ENCODE measurements around the gene DLG5. TPM values are rescaled to one million over a fixed set of nuclear protein-coding genes. Genes with fewer than 3 reads are reported as not detected.
"Not testable (repeated sequence)": the region's sequence is repeated elsewhere in the genome, so short reads cannot be mapped to it uniquely, and the experiment has no call there.

Gene DLG5
- total RNA-seq, 1 experiment from 2014 or later = 127 TPM

DNA sequence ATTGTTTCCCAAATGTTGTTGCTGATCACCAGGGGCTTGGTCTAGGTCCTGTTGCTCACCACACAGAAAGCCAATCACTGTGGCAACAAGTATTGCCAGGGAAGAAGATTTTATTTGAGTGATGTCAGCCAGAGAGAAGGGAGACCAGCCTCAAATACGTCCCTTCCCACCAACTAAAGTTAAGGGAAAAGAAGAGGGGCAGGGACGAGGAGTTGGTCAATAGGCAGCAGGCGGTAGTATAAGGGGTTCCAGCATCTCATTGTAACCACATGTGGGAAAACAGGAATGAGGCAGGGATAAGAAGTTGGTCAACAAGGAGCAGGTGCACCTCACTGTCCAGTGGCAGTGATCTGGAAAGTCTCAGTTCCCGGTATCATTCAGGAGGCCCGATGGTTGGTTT, 150.1 kb downstream of the DLG5 start:
- POLR2A ChIA-PET = interaction anchor here (0.9 to 1.8 kb wide), 2 partner anchors 8 to 11 kb away, joined by 4 read pairs; no protein-coding TSS in a partner anchor
- TF ChIP-seq, protein P1, sequence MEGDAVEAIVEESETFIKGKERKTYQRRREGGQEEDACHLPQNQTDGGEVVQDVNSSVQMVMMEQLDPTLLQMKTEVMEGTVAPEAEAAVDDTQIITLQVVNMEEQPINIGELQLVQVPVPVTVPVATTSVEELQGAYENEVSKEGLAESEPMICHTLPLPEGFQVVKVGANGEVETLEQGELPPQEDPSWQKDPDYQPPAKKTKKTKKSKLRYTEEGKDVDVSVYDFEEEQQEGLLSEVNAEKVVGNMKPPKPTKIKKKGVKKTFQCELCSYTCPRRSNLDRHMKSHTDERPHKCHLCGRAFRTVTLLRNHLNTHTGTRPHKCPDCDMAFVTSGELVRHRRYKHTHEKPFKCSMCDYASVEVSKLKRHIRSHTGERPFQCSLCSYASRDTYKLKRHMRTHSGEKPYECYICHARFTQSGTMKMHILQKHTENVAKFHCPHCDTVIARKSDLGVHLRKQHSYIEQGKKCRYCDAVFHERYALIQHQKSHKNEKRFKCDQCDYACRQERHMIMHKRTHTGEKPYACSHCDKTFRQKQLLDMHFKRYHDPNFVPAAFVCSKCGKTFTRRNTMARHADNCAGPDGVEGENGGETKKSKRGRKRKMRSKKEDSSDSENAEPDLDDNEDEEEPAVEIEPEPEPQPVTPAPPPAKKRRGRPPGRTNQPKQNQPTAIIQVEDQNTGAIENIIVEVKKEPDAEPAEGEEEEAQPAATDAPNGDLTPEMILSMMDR (IDR thresholded peaks at IDR 0.05; ENCODE audit: unreplicated experiment) = no peak

DNA sequence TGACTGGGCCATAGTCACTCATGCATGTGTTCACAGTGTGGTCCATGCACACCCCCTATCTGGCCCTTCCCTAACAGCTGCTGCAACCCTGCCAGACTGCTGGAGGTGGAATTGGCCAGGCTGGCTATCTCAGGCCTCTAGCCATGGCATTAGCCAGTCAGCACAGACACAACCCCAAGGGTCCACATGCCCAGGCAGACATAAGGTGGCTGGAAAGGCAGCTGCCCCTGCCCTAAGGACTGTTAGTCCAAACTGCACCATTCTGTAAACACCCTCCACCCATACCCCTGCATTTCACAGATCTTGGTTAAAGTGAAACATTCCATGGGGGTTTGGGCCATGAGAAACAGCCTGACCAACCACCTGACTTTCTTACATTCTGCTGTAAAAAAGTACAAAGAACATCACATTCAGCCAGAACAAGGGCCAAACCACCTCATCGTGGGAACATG, 151.6 kb downstream of the DLG5 start:
- Mint-ChIP-seq H3K27me3 (ENCODE audit: insufficient read depth, unreplicated experiment) (no peaks in the 10 kb centered on the region), H3K9me3 (ENCODE audit: unreplicated experiment) (peaks cover 11% of the 10 kb centered on the region), H3K36me3 (ENCODE audit: insufficient read depth, unreplicated experiment) (peaks cover 95% of the 10 kb centered on the region), H3K27ac (ENCODE audit: low read depth, unreplicated experiment) (no peak overlapping the region), H3K4me3 (ENCODE audit: unreplicated experiment) (no peak overlapping the region), H3K4me1 (ENCODE audit: insufficient read depth, unreplicated experiment) (peaks cover 9% of the 10 kb centered on the region)
- intact Hi-C loops (cut with micrococcal nuclease) = no loop called here
- ChIA-PET CTCF (interaction anchor here (0.6 to 1.8 kb wide), 2 partner anchors 207 to 599 kb away, joined by 3 to 4 read pairs; no protein-coding TSS in a partner anchor), POLR2A (no interaction called here)
- no TSS peak for BruUV-seq (replicated peaks)
- TF ChIP-seq, protein P1 (IDR thresholded peaks at IDR 0.05; ENCODE audit: unreplicated experiment) = no peak
- DNase-seq (ENCODE audit: unreplicated experiment) = no peak

More for the DNA sequence above, 150.1 kb downstream of the DLG5 start:
- BruUV-seq (replicated peaks) = no TSS peak
- intact Hi-C loops (cut with micrococcal nuclease) = no loop called here
- DNase-seq (ENCODE audit: unreplicated experiment) = no peak
- H3K27ac Mint-ChIP-seq (ENCODE audit: low read depth, unreplicated experiment) = peak overlapping the region; percentile 46
- CTCF ChIA-PET = no interaction called here
- peaks cover 9% of the 10 kb centered on the region for H3K4me1 Mint-ChIP-seq (ENCODE audit: insufficient read depth, unreplicated experiment)
- peaks cover 95% of the 10 kb centered on the region for H3K36me3 Mint-ChIP-seq (ENCODE audit: insufficient read depth, unreplicated experiment)
- H3K27me3 Mint-ChIP-seq (ENCODE audit: insufficient read depth, unreplicated experiment) = no peaks in the 10 kb centered on the region
- H3K9me3 Mint-ChIP-seq (ENCODE audit: unreplicated experiment) = peaks cover 11% of the 10 kb centered on the region
- H3K4me3 Mint-ChIP-seq (ENCODE audit: unreplicated experiment) = no peak overlapping the region

DNA sequence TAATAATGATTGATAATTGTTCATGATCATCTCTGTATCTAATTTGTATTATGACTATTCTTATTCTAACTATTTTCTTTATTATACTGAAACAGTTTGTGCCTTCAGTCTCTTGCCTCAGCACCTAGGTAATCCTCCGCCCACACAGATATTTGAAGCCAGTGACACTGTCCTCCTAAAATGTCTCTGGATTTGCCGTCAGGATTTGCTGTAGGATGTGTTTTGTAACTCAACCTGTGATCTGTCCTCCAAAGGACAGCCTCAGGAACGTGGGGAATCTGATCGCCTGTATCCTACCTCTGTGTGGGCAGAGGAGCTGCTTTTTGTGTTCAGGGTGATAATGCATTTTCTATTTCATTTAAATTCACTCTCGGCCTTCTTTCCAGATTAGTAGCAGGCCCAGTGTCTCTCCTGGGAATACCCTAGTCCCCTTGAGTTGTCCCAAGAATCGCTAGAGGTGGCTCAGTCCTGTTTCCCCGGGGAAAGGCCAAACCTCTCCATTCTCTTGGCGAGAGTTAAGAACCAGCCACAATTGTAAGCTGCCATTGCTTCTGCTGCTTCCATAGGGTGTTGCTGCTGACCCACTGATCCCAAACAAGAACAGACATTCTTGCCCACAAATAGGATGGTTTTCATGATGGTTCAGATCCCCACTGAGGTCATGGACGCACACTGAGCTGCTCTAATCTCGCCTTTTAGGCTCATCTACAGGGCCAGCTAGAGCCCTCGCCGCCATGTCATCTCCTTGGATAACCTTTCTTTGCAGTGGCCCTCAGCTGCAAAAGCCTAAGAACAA, 152.7 kb downstream of the DLG5 start:
- BruUV-seq (replicated peaks) = no TSS peak
- Mint-ChIP-seq H3K9me3 (ENCODE audit: unreplicated experiment) (peaks cover 9% of the 10 kb centered on the region), H3K27ac (ENCODE audit: low read depth, unreplicated experiment) (no peak overlapping the region), H3K27me3 (ENCODE audit: insufficient read depth, unreplicated experiment) (no peaks in the 10 kb centered on the region), H3K4me1 (ENCODE audit: insufficient read depth, unreplicated experiment) (peaks cover 9% of the 10 kb centered on the region), H3K4me3 (ENCODE audit: unreplicated experiment) (no peak overlapping the region), H3K36me3 (ENCODE audit: insufficient read depth, unreplicated experiment) (peaks cover 90% of the 10 kb centered on the region)
- intact Hi-C loops (cut with micrococcal nuclease) = no loop called here
- ChIA-PET POLR2A (interaction anchor here (1.2 kb wide), 1 partner anchor 8 kb away, joined by 3 read pairs; no protein-coding TSS in a partner anchor), CTCF (interaction anchor here (1.3 to 1.8 kb wide), 3 partner anchors 62 to 600 kb away, joined by 3 to 5 read pairs (median 4); no protein-coding TSS in a partner anchor)
- DNase-seq (ENCODE audit: unreplicated experiment) = no peak
- TF ChIP-seq, protein P1 (IDR thresholded peaks at IDR 0.05; ENCODE audit: unreplicated experiment) = no peak

DNA sequence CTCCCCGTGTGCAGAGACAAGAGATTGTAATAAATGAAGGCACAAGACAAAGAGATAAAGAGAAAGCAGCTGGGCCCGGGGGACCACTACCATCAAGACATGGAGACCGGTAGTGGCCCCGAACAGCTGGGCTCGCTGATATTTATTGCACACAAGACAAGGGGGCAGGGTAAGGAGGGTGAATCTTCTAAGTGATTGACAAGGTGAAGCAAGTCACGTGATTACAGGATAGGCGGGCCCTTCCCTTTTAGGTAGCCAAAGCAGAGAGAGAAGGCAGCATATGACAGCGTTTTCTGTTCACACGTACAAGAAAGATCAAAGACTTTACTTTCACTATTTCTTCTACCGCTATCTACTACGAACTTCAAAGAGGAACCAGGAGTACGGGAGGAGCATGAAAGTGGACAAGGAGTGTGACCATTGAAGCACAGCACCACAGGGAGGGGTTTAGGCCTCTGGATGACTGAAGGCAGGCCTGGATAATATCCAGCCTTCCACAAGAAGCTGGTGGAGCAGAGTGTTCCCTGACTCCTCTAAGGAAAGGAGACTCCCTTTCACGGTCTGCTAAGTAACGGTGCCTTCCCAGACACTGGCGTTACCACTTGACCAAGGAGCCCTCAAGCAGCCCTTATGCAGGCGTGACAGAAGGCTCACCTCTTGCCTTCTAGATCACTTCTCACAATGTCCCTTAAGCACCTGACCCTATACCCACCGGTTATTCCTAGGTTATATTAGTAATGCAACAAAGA, 153.5 kb downstream of the DLG5 start:
- ChIA-PET POLR2A (interaction anchor here (0.6 to 3.8 kb wide), 4 partner anchors 7 to 1716 kb away, joined by 3 to 17 read pairs (median 3); no protein-coding TSS in a partner anchor), CTCF (interaction anchor here (1.3 kb wide), 2 partner anchors 61 to 599 kb away, joined by 3 to 5 read pairs; no protein-coding TSS in a partner anchor)
- peaks cover 90% of the 10 kb centered on the region for H3K36me3 Mint-ChIP-seq (ENCODE audit: insufficient read depth, unreplicated experiment)
- H3K4me1 Mint-ChIP-seq (ENCODE audit: insufficient read depth, unreplicated experiment); H3K27me3 Mint-ChIP-seq (ENCODE audit: insufficient read depth, unreplicated experiment); DNase-seq (ENCODE audit: unreplicated experiment); BruUV-seq (replicated peaks); H3K27ac Mint-ChIP-seq (ENCODE audit: low read depth, unreplicated experiment); H3K4me3 Mint-ChIP-seq (ENCODE audit: unreplicated experiment); H3K9me3 Mint-ChIP-seq (ENCODE audit: unreplicated experiment); intact Hi-C loops (cut with micrococcal nuclease): not testable (repeated sequence)

Data from MCF 10A (cell line).